C4-2B (cell line): ENCODE results near the gene C19orf12.

ENCODE experiments used
- ZFX ChIP-seq: fragments of 450-650 bp; IDR thresholded peaks from 2 replicates; pipeline ENCODE4 v1.6.1; 2017
- TF ChIP-seq, protein P1 (sequence below): fragments of 450-650 bp; conservative IDR thresholded peaks from 2 replicates; pipeline ENCODE4 v1.5.1; 2017; ENCODE audit warnings: mild to moderate bottlenecking

DNA sequence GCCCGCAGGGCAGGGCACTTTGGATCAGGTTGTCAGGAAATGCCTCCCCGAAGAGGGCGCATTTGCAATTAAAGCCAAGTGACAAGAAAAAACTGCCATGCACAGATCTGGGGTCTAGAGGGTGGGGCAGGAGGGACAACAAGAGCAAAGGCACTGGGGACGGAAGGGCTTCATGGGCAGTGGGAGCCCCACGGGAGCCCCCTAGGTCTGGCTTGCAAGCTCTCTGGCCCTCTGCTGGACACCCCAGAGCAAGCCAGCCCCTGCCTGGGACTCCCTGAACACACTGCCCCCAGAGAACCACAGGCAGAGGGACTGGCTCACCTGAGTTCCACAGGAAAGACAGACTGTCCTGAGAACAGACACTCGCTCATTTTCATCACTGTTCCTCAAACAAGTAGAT, 30.2 kb upstream of the C19orf12 start:
- TF ChIP-seq, protein P1, sequence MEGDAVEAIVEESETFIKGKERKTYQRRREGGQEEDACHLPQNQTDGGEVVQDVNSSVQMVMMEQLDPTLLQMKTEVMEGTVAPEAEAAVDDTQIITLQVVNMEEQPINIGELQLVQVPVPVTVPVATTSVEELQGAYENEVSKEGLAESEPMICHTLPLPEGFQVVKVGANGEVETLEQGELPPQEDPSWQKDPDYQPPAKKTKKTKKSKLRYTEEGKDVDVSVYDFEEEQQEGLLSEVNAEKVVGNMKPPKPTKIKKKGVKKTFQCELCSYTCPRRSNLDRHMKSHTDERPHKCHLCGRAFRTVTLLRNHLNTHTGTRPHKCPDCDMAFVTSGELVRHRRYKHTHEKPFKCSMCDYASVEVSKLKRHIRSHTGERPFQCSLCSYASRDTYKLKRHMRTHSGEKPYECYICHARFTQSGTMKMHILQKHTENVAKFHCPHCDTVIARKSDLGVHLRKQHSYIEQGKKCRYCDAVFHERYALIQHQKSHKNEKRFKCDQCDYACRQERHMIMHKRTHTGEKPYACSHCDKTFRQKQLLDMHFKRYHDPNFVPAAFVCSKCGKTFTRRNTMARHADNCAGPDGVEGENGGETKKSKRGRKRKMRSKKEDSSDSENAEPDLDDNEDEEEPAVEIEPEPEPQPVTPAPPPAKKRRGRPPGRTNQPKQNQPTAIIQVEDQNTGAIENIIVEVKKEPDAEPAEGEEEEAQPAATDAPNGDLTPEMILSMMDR, result no peak; the same call in 1 of the 2 replicates
- TF ChIP-seq ZFX, result no peak
